ACC112 (cell line): Measurements from ENCODE around the gene THRB.
A peak's percentile ranks its signal among the peaks of the same experiment; 100 is the strongest.

Source experiments
- H2AFZ ChIP-seq: fragments of 200-600 bp; sonication (generic); one replicate; pipeline ENCODE4 v1.6.0; 2017; ENCODE audit warnings: antibody characterized with exemption, low read length; ENCODE audit not compliant: unreplicated experiment
- H3K27ac ChIP-seq: fragments of 200-600 bp; sonication (generic); 2 replicates; pipeline ENCODE4 v1.5.1; 2014; ENCODE audit warnings: low read depth, mild to moderate bottlenecking, antibody characterized with exemption, low read length, moderate library complexity
- H3K27me3 ChIP-seq: fragments of 200-600 bp; sonication (generic); 2 replicates; pipeline ENCODE4 v1.6.1; 2014; ENCODE audit warnings: mild to moderate bottlenecking, antibody characterized with exemption, low read length, moderate library complexity, mixed read lengths; ENCODE audit not compliant: insufficient read depth
- H3K36me3 ChIP-seq: fragments of 200-600 bp; sonication (generic); 2 replicates; pipeline ENCODE4 v1.6.1; 2016; ENCODE audit warnings: mild to moderate bottlenecking, antibody characterized with exemption, low read length, moderate library complexity, mixed read lengths; ENCODE audit not compliant: insufficient read depth
- H3K4me1 ChIP-seq: fragments of 200-600 bp; sonication (generic); one replicate; pipeline ENCODE4 v1.6.1; 2016; ENCODE audit warnings: low read length, mixed read lengths; ENCODE audit not compliant: insufficient read depth, unreplicated experiment, control insufficient read depth
- H3K4me3 ChIP-seq: fragments of 200-600 bp; sonication (generic); 2 replicates; pipeline ENCODE4 v1.5.1; 2014; ENCODE audit warnings: mild to moderate bottlenecking, low read depth, low read length
- H3K79me2 ChIP-seq: fragments of 200-600 bp; sonication (generic); one replicate; pipeline ENCODE4 v1.6.0; 2016; ENCODE audit warnings: low read length; ENCODE audit not compliant: control insufficient read depth, unreplicated experiment, insufficient read depth

Gene THRB

GRCh38 chr3:24487325-24488262 lies 7.1 kb downstream of the THRB start:
- Histone ChIP-seq H3K4me1 (peaks cover 36% of the 10 kb centered on the region), H3K4me3 (no peak overlapping the region), H3K27me3 (no peaks in the 10 kb centered on the region), H3K27ac (no peak overlapping the region), H2AFZ (no peak overlapping the region), H3K79me2 (peaks cover 7% of the 10 kb centered on the region), H3K36me3 (peaks cover 2% of the 10 kb centered on the region; the same call in 1 of the 2 replicates)

- peaks cover 30% of the 10 kb centered on the region for H3K4me1 ChIP-seq
- H2AFZ ChIP-seq = peak overlapping the region; percentile 55
- peak overlapping the region; percentile 67 for H3K4me3 ChIP-seq
- H3K27me3 ChIP-seq = no peaks in the 10 kb centered on the region
- H3K79me2 ChIP-seq = peaks cover 2% of the 10 kb centered on the region
- H3K36me3 ChIP-seq = peaks cover 2% of the 10 kb centered on the region; the same call in 1 of the 2 replicates
- H3K27ac ChIP-seq = no peak overlapping the region
These were observed 9.1 kb downstream of the THRB start for GRCh38 chr3:24485511-24485910.

DNA sequence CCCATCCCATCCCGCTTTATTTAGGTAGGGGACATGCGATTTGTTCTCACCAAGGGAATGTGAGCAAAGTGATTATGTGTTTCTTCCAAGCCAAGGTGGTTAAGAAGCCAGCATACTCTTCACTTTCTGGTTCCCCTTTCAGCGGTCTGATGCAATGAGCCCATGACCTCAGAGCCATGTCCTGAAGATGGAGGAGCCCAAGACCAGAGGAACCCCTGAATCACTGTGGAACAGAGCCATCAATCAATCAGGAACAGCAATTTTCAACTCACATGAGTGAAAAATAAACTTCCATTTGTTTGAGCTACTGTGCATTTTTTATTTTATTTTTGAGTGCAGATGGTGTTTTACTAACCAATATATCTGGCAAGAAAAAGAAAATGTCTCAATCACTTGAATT lies 10.8 kb downstream of the THRB start:
- no peak overlapping the region for H3K4me3 ChIP-seq
- peaks cover 2% of the 10 kb centered on the region; the same call in 1 of the 2 replicates for H3K36me3 ChIP-seq
- H3K27me3 ChIP-seq = no peaks in the 10 kb centered on the region
- no peak overlapping the region for H2AFZ ChIP-seq
- no peaks in the 10 kb centered on the region for H3K79me2 ChIP-seq
- peaks cover 18% of the 10 kb centered on the region for H3K4me1 ChIP-seq
- no peak overlapping the region for H3K27ac ChIP-seq

DNA sequence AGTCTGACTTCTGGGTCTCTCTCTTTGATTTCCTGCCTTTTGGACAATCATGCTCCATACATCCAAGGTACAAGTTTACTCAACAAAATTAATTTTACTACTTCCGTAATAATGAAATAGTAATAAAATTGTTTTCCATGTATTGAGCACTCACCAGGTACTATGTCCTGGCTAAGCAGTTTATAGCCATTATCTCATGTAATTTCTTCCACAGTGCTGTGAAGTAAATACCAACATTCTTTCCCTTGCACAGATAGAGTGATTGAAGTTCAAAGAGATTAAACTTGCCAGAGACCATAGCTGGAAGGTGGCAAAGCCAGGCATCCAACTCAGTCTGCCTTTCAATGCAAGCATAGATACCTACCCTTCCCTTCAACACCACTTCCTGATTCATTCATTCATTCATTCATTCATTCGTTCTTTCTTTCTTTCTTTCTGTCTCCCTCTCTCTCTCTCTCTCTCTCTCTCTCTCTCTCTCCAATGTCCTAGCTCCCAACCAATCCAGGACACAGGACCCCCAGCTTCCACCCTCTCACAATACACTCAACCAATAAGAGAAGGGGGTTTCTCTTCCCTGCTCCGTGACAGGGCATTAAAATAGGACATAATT lies 12.4 kb downstream of the THRB start:
- Histone ChIP-seq H3K36me3 (peaks cover 2% of the 10 kb centered on the region; the same call in 1 of the 2 replicates), H3K27ac (no peak overlapping the region), H3K4me1 (peaks cover 14% of the 10 kb centered on the region), H3K79me2 (no peaks in the 10 kb centered on the region), H2AFZ (no peak overlapping the region), H3K27me3 (no peaks in the 10 kb centered on the region), H3K4me3 (no peak overlapping the region)

DNA sequence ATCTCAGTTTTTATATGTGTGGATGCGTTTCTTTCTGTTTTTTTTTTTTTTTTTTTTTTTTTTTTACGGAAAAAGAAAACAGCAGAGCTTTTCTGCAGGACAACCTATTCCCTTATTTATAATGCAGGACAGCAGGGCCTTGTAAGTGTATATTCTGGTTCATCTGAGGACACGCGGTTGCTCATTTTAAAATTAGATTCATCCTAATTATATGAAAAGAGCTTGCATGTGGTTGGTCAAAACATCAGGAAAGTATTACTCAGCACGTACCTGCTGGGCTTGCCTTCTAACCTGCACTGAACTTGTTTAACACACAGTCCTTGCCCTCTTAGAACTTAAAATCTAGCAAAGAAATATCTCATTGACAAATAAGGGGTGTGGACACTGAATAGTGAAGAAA lies 13.5 kb downstream of the THRB start:
- Histone ChIP-seq H3K27me3 (no peaks in the 10 kb centered on the region), H3K27ac (no peak overlapping the region), H3K4me3 (no peak overlapping the region), H3K4me1 (peaks cover 14% of the 10 kb centered on the region), H3K79me2 (no peaks in the 10 kb centered on the region), H3K36me3 (peaks cover 2% of the 10 kb centered on the region; the same call in 1 of the 2 replicates), H2AFZ (no peak overlapping the region)

DNA sequence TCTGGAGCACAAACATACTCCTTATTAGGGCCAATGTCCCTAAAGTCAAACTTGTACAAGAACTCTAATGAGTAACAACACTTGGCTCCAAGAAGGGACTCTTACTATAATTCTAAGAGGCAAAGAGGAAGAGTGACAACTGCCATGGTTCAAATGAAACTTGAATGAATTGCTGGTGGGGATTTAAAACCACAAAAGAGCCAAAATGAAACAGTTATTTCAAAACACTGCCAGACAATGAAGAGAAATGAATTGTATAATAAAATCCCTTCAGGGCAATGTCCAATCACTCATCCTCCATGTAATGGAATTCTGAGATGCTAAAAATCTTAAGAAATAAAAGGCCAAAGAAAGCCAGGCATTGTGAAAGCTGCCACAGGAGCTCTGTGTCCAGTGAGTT lies 14.2 kb downstream of the THRB start:
- H3K4me1 ChIP-seq = peaks cover 13% of the 10 kb centered on the region
- H2AFZ ChIP-seq = no peak overlapping the region
- no peak overlapping the region for H3K27ac ChIP-seq
- H3K27me3 ChIP-seq = no peaks in the 10 kb centered on the region
- H3K4me3 ChIP-seq = no peak overlapping the region
- H3K36me3 ChIP-seq = peaks cover 2% of the 10 kb centered on the region; the same call in 1 of the 2 replicates
- H3K79me2 ChIP-seq = no peaks in the 10 kb centered on the region

DNA sequence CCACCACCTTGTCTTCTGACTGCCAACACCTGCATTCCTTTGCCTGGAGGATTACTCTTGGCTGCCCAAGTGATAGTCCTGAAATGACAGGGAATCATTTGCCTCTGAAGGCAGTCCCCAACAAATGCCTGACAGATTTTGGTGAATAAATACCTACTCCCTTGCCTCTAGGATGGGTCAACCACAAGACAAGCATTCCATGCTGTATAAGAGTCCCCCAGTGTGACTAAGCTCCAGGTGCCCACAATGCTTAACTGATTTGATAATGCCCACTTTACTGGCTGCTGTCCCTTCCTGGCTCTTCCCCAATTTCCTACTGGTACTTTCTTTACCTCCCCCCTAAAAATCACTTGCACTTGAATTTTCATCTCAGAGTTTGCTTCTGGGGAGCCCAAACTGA lies 14.8 kb downstream of the THRB start:
- H3K79me2 ChIP-seq = no peaks in the 10 kb centered on the region
- peaks cover 2% of the 10 kb centered on the region; the same call in 1 of the 2 replicates for H3K36me3 ChIP-seq
- no peak overlapping the region for H3K27ac ChIP-seq
- no peak overlapping the region for H2AFZ ChIP-seq
- no peak overlapping the region for H3K4me3 ChIP-seq
- no peaks in the 10 kb centered on the region for H3K27me3 ChIP-seq
- peaks cover 10% of the 10 kb centered on the region for H3K4me1 ChIP-seq

GRCh38 chr3:24476871-24477656 lies 17.6 kb downstream of the THRB start:
- Histone ChIP-seq H2AFZ (no peak overlapping the region), H3K4me3 (no peak overlapping the region), H3K27ac (no peak overlapping the region), H3K36me3 (no peaks in the 10 kb centered on the region), H3K4me1 (peaks cover 6% of the 10 kb centered on the region), H3K79me2 (no peaks in the 10 kb centered on the region), H3K27me3 (no peaks in the 10 kb centered on the region)

DNA sequence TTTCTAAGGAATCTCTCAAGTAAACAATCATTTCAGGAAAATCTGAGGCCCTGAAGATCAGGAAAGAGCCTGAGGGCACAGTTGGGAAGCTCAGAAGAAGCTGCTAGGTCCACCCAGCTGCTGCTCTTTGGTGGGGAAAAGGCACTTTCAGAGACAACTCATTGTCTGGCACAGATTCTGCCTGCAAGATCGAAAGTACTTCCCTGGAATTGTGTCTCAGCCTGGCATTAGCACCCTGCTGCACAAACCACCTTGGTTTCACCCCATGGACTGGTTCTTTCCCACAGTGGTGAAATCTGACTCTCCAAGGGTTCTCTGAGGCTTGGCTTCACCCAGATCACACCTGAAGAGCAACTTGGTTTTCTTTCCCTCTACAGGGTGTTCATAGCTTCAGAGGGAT lies 18.7 kb downstream of the THRB start:
- Histone ChIP-seq H3K27ac (no peak overlapping the region), H3K4me3 (no peak overlapping the region)

DNA sequence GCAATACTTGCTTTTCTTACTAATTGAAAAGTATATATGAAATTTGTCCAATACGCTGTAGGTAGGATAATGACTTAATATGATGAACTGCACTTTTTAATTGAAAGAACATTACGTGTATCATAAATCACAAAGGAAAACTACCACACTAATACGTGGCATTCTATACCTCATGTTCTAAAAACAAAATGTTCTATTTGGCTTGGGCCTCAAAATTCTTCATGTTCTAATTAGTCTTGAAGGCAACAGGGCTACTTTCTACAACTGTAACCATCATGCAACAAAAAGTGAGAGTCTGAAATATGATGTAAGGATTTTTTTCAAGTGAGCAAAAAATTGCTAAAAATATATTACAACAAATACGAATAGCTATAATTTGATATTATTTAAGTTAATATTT lies 19.8 kb downstream of the THRB start:
- Histone ChIP-seq H3K79me2 (no peaks in the 10 kb centered on the region), H3K4me1 (peaks cover 6% of the 10 kb centered on the region), H3K4me3 (no peak overlapping the region), H3K27me3 (no peaks in the 10 kb centered on the region), H3K36me3 (no peaks in the 10 kb centered on the region), H3K27ac (no peak overlapping the region), H2AFZ (no peak overlapping the region)

More for the DNA sequence above, 18.7 kb downstream of the THRB start:
- no peaks in the 10 kb centered on the region for H3K79me2 ChIP-seq
- peaks cover 6% of the 10 kb centered on the region for H3K4me1 ChIP-seq
- no peak overlapping the region for H2AFZ ChIP-seq
- no peaks in the 10 kb centered on the region for H3K36me3 ChIP-seq
- H3K27me3 ChIP-seq = no peaks in the 10 kb centered on the region
